GM19035 (cell line): ENCODE results near the gene KCTD5.

Experiments
- ATAC-seq: cut with Tn5 transposase; IDR thresholded peaks from one replicate; pipeline ENCODE4 v1.9.1; 2021; ENCODE audit not compliant: unreplicated experiment

Gene KCTD5

DNA sequence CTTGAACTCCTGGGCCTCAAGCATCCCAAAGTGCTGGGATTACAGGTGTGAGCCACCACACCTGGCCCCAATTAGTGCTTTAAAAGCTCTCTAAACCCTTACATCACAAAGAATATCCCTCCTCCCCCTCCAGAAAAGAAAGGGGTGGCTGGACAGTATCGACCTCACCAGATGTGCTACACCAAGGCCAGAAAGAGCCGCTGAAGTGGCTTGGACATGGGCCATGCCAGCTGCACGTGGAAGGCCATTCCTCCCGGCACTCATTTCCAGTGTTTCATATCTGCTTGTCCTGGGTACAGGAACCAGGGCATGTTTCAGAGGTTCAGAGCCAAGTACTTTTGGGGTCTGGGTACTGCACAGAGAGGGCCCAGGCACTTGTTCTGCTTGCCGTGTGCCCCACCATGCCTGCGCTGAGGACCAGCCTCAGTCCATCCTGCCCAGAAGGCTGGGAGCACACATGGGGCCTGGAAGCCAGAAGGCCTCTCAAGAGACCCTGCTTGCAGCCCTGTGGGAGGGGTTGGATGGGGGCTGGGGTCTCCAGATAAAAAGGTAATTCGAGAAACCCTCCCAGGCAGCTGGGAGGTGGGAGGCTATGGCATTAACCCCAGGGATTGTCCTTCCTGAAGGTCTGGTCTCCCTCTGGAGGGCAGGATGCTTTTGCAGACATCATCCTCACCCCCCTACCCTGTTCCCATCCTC, 66.6 kb downstream of the KCTD5 start:
- no peak for ATAC-seq

DNA sequence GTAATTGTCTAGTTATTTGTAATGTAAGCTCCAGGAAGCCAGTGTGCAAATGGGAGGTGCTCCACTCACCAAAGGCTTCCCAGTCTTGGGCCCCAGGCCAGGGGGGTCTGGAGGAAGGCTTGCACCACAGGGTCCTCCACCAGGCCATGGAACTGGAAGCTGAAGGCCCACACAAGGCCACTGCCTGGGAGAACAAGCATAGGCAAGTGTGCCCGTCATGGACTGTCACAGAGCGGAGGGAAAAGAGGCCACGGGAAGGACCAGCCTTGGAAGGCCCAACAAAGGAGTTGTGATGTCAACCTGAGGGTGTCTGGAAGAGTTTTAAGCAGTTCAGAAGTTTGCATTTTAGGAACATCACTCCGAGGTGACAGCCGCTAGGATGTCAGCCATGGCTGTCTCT, 67.2 kb downstream of the KCTD5 start:
- ATAC-seq = no peak

DNA sequence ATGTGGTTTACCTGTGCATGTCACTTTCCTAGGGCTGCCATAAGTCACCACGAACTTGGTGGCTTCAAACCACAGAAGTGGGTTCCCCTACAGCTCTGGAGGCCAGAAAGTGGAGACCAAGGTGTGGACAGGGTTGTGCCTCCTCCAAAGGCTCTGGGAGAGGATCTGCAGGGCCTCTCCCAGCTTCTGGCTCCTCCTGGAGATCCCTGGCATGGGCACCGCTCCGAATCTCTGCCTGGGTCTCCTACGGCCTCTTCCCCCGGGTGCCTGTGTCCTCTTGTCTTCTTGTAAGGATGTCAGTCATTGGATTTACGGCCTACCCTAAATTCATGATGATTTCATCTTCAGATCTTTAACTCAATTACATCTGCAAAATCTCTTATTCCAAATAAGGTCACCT, 67.6 kb downstream of the KCTD5 start:
- ATAC-seq = no peak

DNA sequence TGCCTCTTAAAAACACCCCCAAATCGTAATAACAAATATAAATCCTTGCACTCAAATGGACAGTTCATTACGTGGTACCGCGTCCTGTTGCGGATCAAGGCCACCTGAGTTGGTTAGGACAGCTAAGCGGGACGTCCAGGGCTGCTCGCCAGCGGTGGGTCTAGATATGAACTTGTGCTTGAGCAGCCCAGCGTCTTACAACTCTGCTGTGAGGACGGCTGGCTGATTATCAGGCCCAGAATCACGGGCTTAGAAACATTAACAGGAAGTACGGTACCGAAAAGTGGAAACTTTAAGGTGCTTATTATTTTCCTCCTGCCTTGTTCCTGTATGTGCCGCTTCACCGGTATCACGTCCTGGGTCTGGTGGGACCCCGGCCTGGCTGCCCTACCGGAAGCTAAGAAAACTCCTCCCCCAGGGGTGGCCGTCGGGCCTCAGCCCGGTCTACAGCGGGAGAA, 69.3 kb downstream of the KCTD5 start:
- peak; percentile 38 for ATAC-seq

DNA sequence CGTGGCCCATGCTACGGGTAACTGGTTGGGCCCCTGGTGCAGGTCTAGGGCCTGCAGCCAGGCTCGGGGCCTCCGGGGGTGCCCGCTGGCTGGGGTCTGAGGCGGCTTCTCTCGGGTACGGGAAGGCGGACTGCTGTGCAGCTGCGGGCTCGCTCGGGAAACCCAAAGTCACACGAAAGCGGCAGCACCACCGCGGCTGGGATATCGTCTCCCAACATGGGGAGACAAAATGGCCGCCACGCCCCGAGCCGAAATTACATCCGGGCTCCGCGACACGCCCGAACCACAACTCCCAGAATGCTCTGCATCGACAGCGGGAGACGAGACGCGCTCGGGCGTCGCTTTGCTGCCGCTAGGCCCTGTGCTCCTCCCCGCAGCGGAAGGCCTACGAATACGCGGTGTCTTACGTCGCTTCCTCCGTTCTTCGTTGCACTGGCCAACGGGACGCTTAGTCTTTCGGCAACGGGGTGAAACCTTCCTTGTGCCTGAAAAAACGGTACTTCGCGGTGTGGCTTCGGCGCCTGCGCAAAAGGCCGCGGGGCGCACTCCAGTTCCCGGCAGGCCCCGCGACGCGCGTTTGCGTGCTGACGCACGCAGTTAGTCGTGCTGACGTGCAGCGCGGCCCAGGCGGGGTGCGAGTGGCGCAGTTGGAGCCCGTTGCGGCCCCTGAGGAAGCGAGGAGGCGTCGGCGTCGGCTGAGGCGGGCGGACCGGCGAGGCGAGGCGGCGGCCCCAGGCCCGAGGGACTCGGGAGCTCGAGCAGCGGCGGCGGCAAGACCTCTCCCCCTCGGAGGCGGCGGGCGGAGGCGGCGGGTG, 69.9 kb downstream of the KCTD5 start, which contains the start of gene SRRM2:
TSS of gene SRRM2 (plus strand) at position 604 of the 815 bp plus-strand sequence. CDS start 3,727 bp downstream, outside the sequence.
- ATAC-seq = peak; percentile 78

DNA sequence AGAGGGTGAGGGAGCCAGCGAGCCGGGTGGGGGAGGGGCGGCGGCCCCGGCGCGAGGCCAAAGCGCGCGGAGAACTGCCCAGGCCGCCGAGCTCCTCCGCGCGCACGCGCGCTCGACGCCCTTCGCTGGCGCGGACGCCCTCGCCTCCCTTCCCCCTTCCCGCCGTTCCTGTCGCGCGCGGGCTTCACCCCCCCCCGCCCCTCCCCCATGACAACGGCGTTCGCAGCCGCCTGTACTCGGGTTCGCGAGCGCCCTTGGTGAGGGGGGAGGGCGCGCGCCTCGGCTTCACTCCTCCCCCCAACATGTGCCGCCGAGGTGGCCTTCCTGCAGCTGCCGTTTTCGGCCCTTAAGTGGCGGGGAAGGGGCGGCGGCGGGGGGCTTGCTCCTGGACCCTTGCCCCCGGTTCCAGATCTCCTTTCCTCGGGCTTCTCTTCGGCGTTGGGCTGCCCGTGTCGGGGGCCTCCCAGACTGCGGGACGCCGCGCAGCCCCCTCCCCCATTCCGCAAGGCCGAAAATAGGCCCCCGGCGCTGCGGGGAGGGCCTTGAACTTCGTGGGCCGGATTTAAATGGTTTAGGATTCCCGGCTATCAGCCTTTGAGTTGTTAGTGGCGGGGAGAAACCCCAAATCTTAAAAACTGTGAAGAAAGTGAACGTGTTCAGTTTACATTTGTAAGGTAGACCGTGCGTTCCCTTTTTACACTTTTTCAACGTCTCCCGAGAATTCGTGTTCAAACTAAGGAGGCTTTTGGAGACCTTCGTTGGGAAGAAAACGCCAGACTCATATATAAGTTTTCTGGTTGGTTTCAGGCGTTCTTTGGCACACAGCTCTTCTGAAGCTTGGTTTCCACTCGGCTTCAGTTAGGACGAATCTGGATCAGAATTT, 70.8 kb downstream of the KCTD5 start:
- peak; percentile 40 for ATAC-seq

DNA sequence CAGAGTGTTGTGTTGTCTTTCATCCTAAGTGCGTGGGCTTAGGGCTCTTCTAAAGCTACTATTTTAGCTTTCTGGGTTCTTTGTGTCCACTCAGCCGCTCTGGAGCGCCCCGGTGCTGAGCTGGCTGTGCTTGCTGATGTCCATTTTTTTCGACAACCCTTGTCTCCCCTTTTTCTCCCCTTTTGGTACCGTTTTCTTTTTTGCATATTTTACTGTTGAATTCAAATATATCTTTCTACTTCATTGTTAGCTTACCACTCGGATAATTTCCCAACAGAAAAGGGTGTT, 71.4 kb downstream of the KCTD5 start:
- no peak for ATAC-seq

DNA sequence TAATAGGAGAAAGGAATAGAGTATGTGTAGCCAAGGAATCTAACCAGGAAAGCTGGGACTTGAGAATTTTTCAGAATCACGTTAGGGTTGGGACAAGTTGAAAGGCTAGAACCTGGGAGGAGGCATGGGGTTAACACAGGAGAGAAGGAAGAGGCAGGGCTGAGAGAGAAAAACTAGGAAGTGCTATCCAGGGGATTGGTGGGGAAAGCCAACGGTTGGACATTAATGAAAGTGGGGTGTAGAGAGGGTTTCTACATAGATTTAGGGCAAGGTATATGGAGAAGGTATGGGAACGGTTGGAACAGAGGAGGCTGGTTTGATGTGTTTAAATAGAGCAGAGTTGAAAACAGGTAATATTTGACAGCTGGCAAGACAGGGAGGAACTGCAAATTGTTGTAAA, 72.8 kb downstream of the KCTD5 start:
- no peak for ATAC-seq

DNA sequence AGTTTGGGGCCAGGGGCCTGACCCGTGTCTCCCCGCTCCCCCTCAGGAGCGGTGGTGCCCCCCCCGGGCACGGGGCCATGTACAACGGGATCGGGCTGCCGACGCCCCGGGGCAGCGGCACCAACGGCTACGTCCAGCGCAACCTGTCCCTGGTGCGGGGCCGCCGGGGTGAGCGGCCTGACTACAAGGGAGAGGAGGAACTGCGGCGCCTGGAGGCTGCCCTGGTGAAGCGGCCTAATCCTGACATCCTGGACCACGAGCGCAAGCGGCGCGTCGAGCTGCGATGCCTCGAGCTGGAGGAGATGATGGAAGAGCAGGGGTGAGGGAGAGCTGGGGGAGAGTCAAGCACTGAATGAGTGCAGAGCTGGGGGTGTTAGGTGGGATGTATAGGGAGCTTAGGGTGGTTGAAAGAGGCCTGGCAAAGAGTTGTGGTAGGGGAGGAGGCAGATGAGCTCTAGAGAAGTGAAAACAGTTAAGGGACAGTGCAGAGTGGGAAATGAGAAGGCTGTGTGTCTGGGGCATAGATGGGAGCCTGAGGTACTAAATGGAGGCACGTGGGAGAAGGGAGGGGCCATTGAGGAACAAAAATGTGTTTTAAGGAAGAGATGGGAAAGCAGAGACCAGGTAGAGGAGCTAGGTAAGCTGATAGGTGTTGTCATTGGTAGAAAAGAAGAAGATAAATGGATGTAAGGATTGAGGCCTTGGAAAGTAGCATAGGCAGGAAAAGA, 74.1 kb downstream of the KCTD5 start:
- ATAC-seq = no peak

DNA sequence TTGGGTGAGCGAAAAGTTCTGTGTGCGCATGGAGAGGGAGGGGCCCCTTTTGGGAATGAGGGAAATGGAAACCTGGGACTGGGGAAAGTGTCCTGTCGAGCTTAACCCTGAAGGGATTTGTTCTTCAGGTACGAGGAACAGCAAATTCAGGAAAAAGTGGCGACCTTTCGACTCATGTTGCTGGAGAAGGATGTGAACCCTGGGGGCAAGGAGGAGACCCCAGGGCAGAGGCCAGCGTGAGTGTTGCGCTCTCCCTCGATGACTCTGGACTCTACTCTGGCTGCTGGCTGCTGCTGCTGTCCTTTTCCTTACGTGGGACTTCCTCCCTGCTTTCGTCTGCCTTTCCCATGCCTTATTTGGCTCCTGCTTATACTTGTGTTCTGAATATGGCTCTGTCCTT, 75.0 kb downstream of the KCTD5 start:
- ATAC-seq = no peak
